CD4-positive, CD25-positive, alpha-beta regulatory T cell (primary cell): ENCODE results near the gene RAB40B. TPM values are rescaled to one million over a fixed set of nuclear protein-coding genes. Genes with fewer than 3 reads are reported as not detected.

Source experiments
- ATAC-seq, 2 donors: fragments of 150-1000 bp; cut with Tn5 transposase; one replicate each; pipeline ENCODE4 v1.10.0; 2021; ENCODE audit warnings: low read depth in 2 of 2, moderate number of reproducible peaks in 2 of 2, moderate library complexity in 1 of 2
- DNase-seq, 3 donors: peaks; one replicate each; pipeline versions ENCODE4 v3.0.0 to v3.0.0-alpha.2; 2012 to 2022; ENCODE audit warnings: mixed read lengths in 1 of 3
- H3K27ac ChIP-seq: one replicate; pipeline ENCODE4 v1.7.0; 2013; ENCODE audit warnings: mild to moderate bottlenecking, low read length; ENCODE audit not compliant: insufficient read depth, poor library complexity, severe bottlenecking
- H3K27me3 ChIP-seq: one replicate; pipeline ENCODE4 v1.7.0; 2013; ENCODE audit warnings: low read length; ENCODE audit not compliant: control insufficient read depth, insufficient read depth
- H3K36me3 ChIP-seq: one replicate; pipeline ENCODE4 v1.7.0; 2013; ENCODE audit warnings: mild to moderate bottlenecking, low read length, moderate library complexity; ENCODE audit not compliant: control insufficient read depth, insufficient read depth
- H3K4me1 ChIP-seq: 2 replicates; pipeline ENCODE4 v1.7.0; 2013; ENCODE audit warnings: mild to moderate bottlenecking, low read length; ENCODE audit not compliant: insufficient read depth, control insufficient read depth, poor library complexity, severe bottlenecking
- H3K4me3 ChIP-seq: one replicate; pipeline ENCODE4 v1.7.0; 2013; ENCODE audit warnings: low read depth, mild to moderate bottlenecking, low read length, moderate library complexity
- H3K9me3 ChIP-seq, 2 experiments: 1 replicate in 1 of 2; 2 replicates in 1 of 2; pipeline ENCODE4 v1.7.0; 2013; ENCODE audit warnings: low read length in 2 of 2, mild to moderate bottlenecking in 1 of 2, moderate library complexity in 1 of 2; ENCODE audit not compliant: control insufficient read depth in 2 of 2
- H3K27ac Mint-ChIP-seq, 3 donors: one replicate each; pipeline ENCODE4 v1.8.0; 2020 to 2022; ENCODE audit warnings: mild to moderate bottlenecking in 3 of 3, mixed read lengths in 3 of 3, moderate library complexity in 2 of 3
- H3K27me3 Mint-ChIP-seq: one replicate; pipeline ENCODE4 v1.8.0; 2022; ENCODE audit warnings: mild to moderate bottlenecking, mixed read lengths
- H3K36me3 Mint-ChIP-seq: one replicate; pipeline ENCODE4 v1.8.0; 2020; ENCODE audit warnings: mixed read lengths
- H3K4me1 Mint-ChIP-seq, 4 donors: one replicate each; pipeline ENCODE4 v1.8.0; 2020 to 2022; ENCODE audit warnings: mixed read lengths in 4 of 4, mild to moderate bottlenecking in 1 of 4
- H3K4me3 Mint-ChIP-seq, 4 donors: one replicate each; pipeline ENCODE4 v1.8.0; 2020 to 2022; ENCODE audit warnings: mild to moderate bottlenecking in 4 of 4, mixed read lengths in 4 of 4, moderate library complexity in 3 of 4
- H3K9me3 Mint-ChIP-seq, 7 donors: one replicate each; pipeline ENCODE4 v1.8.0; 2020 to 2022; ENCODE audit warnings: mixed read lengths in 7 of 7, mild to moderate bottlenecking in 3 of 7, moderate library complexity in 2 of 7
- polyA plus RNA-seq, 4 donors: library from polyadenylated mRNA; unstranded; fragments of 300-500 nt; fragmentation: Illumina TruSeq; gene quantifications; one replicate each; pipeline ENCODE4 v1.2.3, GENCODE V29; 2021
- total RNA-seq: library from RNA; stranded (reverse); gene quantifications from one replicate; pipeline ENCODE4 v1.2.3, GENCODE V29; 2022

The RAB40B gene
- total and polyA plus RNA-seq, 5 donors from 2014 or later = 2.2 to 5.3 (median 4.1) TPM

- Mint-ChIP-seq H3K27me3 (no peaks in the 10 kb centered on the region), H3K36me3 (peaks cover 26% of the 10 kb centered on the region), H3K27ac (no peak overlapping the region), H3K4me3 (no peak overlapping the region), H3K4me1 (peaks cover 7 to 16% (median 8%) of the 10 kb centered on the region in 4 donors), H3K9me3 (no peaks in the 10 kb centered on the region)
- H3K4me1 ChIP-seq = peaks cover 9% of the 10 kb centered on the region
- peaks cover 41% of the 10 kb centered on the region for H3K36me3 ChIP-seq
- no peaks in the 10 kb centered on the region for H3K9me3 ChIP-seq
- H3K27ac ChIP-seq = no peak overlapping the region
- DNase-seq = no peak
- no peaks in the 10 kb centered on the region for H3K27me3 ChIP-seq
- H3K4me3 ChIP-seq = no peak overlapping the region
- no peak for ATAC-seq
Measured at GRCh38 chr17:82722341-82723013, 24.0 kb upstream of the RAB40B start.

- Histone ChIP-seq H3K4me1 (peaks cover 23% of the 10 kb centered on the region), H3K27me3 (no peaks in the 10 kb centered on the region), H3K9me3 (no peaks in the 10 kb centered on the region), H3K4me3 (no peak overlapping the region), H3K27ac (no peak overlapping the region), H3K36me3 (peaks cover 27% of the 10 kb centered on the region)
- H3K4me3 Mint-ChIP-seq = peak overlapping the region in 1 of 4 donors; percentile 54
- peaks cover 19% of the 10 kb centered on the region for H3K36me3 Mint-ChIP-seq
- ATAC-seq (no peak), DNase-seq (no peak)
- peaks cover 8 to 30% (median 11%) of the 10 kb centered on the region in 4 donors for H3K4me1 Mint-ChIP-seq
- H3K27ac Mint-ChIP-seq = no peak overlapping the region
- H3K9me3 Mint-ChIP-seq = no peaks in the 10 kb centered on the region
- H3K27me3 Mint-ChIP-seq = no peaks in the 10 kb centered on the region
Measured at GRCh38 chr17:82720204-82720603, 21.7 kb upstream of the RAB40B start.

- H3K36me3 ChIP-seq = peaks cover 27% of the 10 kb centered on the region
- H3K4me1 ChIP-seq = peaks cover 23% of the 10 kb centered on the region
- no peaks in the 10 kb centered on the region for H3K9me3 ChIP-seq
- no peaks in the 10 kb centered on the region for H3K27me3 ChIP-seq
- no peak for ATAC-seq
- Mint-ChIP-seq H3K4me1 (peaks cover 8 to 30% (median 11%) of the 10 kb centered on the region in 4 donors), H3K36me3 (peaks cover 19% of the 10 kb centered on the region), H3K27me3 (no peaks in the 10 kb centered on the region), H3K9me3 (no peaks in the 10 kb centered on the region), H3K27ac (no peak overlapping the region), H3K4me3 (peak overlapping the region in 3 of 4 donors; percentile 8 to 85 (median 15))
- DNase-seq = no peak
- H3K27ac ChIP-seq = no peak overlapping the region
- H3K4me3 ChIP-seq = no peak overlapping the region
Measured at GRCh38 chr17:82718986-82719685, 20.6 kb upstream of the RAB40B start.

GRCh38 chr17:82716203-82717010 is 17.9 kb upstream of the RAB40B start, which contains the start of gene FN3KRP:
Gene FN3KRP, plus strand, starts transcription at chr17:82716706. Its CDS starts 50 bp downstream, at chr17:82716756.
- Mint-ChIP-seq H3K9me3 (no peaks in the 10 kb centered on the region), H3K27ac (peak within 1 kb of the TSS; percentile 75 to 95 (median 85)), H3K4me3 (peak within 1 kb of the TSS; percentile 85 to 99 (median 95)), H3K36me3 (peaks cover 7% of the 10 kb centered on the region), H3K4me1 (peaks cover 8 to 27% (median 12%) of the 10 kb centered on the region in 4 donors), H3K27me3 (peaks cover 5% of the 10 kb centered on the region)
- Histone ChIP-seq H3K4me1 (peaks cover 23% of the 10 kb centered on the region), H3K36me3 (peaks cover 13% of the 10 kb centered on the region), H3K4me3 (peak within 1 kb of the TSS; percentile 67), H3K27me3 (no peaks in the 10 kb centered on the region), H3K27ac (peak within 1 kb of the TSS; percentile 60), H3K9me3 (no peaks in the 10 kb centered on the region)
- ATAC-seq = peak; percentile 91 to 94
- peak; percentile 88 to 97 (median 90) for DNase-seq

GRCh38 chr17:82713071-82713723 is 14.7 kb upstream of the RAB40B start:
- no peaks in the 10 kb centered on the region for H3K9me3 ChIP-seq
- Mint-ChIP-seq H3K9me3 (no peaks in the 10 kb centered on the region), H3K27me3 (peaks cover 5% of the 10 kb centered on the region), H3K27ac (peak overlapping the region in 1 of 3 donors; percentile 75), H3K4me3 (peak overlapping the region in 3 of 4 donors; percentile 17 to 78 (median 61)), H3K4me1 (peaks cover 8 to 21% (median 12%) of the 10 kb centered on the region in 4 donors), H3K36me3 (peaks cover 7% of the 10 kb centered on the region)
- H3K4me1 ChIP-seq = peaks cover 20% of the 10 kb centered on the region
- ATAC-seq (no peak), DNase-seq (no peak)
- no peaks in the 10 kb centered on the region for H3K36me3 ChIP-seq
- no peaks in the 10 kb centered on the region for H3K27me3 ChIP-seq
- no peak overlapping the region for H3K4me3 ChIP-seq
- no peak overlapping the region for H3K27ac ChIP-seq

GRCh38 chr17:82710499-82711232 is 12.2 kb upstream of the RAB40B start:
- Histone ChIP-seq H3K4me3 (no peak overlapping the region), H3K4me1 (peaks cover 2% of the 10 kb centered on the region), H3K27me3 (no peaks in the 10 kb centered on the region), H3K36me3 (no peaks in the 10 kb centered on the region), H3K9me3 (no peaks in the 10 kb centered on the region), H3K27ac (no peak overlapping the region)
- ATAC-seq = no peak
- DNase-seq = no peak
- Mint-ChIP-seq H3K36me3 (no peaks in the 10 kb centered on the region), H3K27ac (no peak overlapping the region), H3K27me3 (peaks cover 5% of the 10 kb centered on the region), H3K9me3 (no peaks in the 10 kb centered on the region), H3K4me3 (no peak overlapping the region), H3K4me1 (peaks cover 0 to 5% (median 2%) of the 10 kb centered on the region in 4 donors)
